Loucy (cell line): Measurements from ENCODE around the gene ATP1B2.

Source experiments
- EZH2phosphoT487 ChIP-seq: fragments of 200-600 bp; IDR thresholded peaks from 2 replicates; pipeline ENCODE4 v1.6.1; 2018; ENCODE audit warnings: antibody characterized with exemption, mild to moderate bottlenecking, moderate library complexity, borderline replicate concordance
- TF ChIP-seq, protein P1 (sequence below): fragments of 200-600 bp; sonication (generic); conservative IDR thresholded peaks from 2 replicates; pipeline ENCODE4 v1.5.1; 2014; ENCODE audit warnings: mild to moderate bottlenecking, antibody characterized with exemption, low read length

DNA sequence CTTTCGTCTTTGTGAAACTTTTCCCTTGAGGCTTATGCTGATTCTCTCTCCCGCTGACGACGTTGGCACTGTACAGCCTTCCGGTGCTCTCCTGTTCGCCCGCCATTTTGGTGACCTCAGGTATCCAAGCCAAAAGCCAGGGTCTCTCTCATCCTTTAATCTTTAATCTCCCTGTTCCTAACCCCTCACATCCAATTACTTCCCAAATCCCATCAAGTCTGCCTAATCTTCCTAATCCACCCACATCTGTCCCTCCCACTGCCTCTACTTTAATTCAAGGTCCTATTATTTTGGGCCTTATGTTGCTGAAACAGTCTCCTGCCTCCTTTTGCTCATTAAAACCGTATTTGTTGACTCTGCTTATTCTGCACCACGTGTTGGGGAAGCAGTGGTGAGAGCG lies 44.9 kb downstream of the ATP1B2 start:
- TF ChIP-seq, protein P1, sequence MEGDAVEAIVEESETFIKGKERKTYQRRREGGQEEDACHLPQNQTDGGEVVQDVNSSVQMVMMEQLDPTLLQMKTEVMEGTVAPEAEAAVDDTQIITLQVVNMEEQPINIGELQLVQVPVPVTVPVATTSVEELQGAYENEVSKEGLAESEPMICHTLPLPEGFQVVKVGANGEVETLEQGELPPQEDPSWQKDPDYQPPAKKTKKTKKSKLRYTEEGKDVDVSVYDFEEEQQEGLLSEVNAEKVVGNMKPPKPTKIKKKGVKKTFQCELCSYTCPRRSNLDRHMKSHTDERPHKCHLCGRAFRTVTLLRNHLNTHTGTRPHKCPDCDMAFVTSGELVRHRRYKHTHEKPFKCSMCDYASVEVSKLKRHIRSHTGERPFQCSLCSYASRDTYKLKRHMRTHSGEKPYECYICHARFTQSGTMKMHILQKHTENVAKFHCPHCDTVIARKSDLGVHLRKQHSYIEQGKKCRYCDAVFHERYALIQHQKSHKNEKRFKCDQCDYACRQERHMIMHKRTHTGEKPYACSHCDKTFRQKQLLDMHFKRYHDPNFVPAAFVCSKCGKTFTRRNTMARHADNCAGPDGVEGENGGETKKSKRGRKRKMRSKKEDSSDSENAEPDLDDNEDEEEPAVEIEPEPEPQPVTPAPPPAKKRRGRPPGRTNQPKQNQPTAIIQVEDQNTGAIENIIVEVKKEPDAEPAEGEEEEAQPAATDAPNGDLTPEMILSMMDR: no peak
- no peak for TF ChIP-seq EZH2phosphoT487
